Trophoblast cell (in vitro differentiated cells and primary cell): ENCODE measurements around the gene AP1S3.

Experiments used
- DNase-seq, 2 donors: peaks; one replicate each; pipeline ENCODE4 v3.0.0-alpha.2; 2016
- H2AFZ ChIP-seq: 2 replicates; pipeline ENCODE4 v1.6.1; 2013; ENCODE audit warnings: low read length, moderate library complexity, mild to moderate bottlenecking; ENCODE audit not compliant: insufficient read depth, poor library complexity
- H2AK5ac ChIP-seq: 2 replicates; pipeline ENCODE4 v1.6.1; 2013; ENCODE audit warnings: mild to moderate bottlenecking, low read length
- H2BK120ac ChIP-seq: 2 replicates; pipeline ENCODE4 v1.6.1; 2013; ENCODE audit warnings: low read length, mild to moderate bottlenecking, moderate library complexity; ENCODE audit not compliant: insufficient read depth, poor library complexity
- H2BK12ac ChIP-seq: 2 replicates; pipeline ENCODE4 v1.6.1; 2013; ENCODE audit warnings: mild to moderate bottlenecking, low read length, moderate library complexity
- H2BK5ac ChIP-seq: 2 replicates; pipeline ENCODE4 v1.6.1; 2013; ENCODE audit warnings: low read length, low read depth, moderate library complexity, mild to moderate bottlenecking; ENCODE audit not compliant: poor library complexity
- H3K14ac ChIP-seq: 2 replicates; pipeline ENCODE4 v1.6.1; 2013; ENCODE audit warnings: mild to moderate bottlenecking, low read length
- H3K18ac ChIP-seq: 2 replicates; pipeline ENCODE4 v1.6.1; 2013; ENCODE audit warnings: mild to moderate bottlenecking, low read length
- H3K23ac ChIP-seq: 2 replicates; pipeline ENCODE4 v1.6.1; 2013; ENCODE audit warnings: low read length
- H3K27ac ChIP-seq: 2 replicates; pipeline ENCODE4 v1.5.1; 2013; ENCODE audit warnings: low read depth, mild to moderate bottlenecking, inconsistent platforms, low read length, moderate library complexity
- H3K27me3 ChIP-seq: 2 replicates; pipeline ENCODE4 v1.6.1; 2013; ENCODE audit warnings: inconsistent platforms, mild to moderate bottlenecking, low read length, moderate library complexity; ENCODE audit not compliant: insufficient read depth
- H3K36me3 ChIP-seq, 2 experiments: 1 replicate in 1 of 2; 2 replicates in 1 of 2; pipeline ENCODE4 v1.6.1; 2013; ENCODE audit warnings: low read length in 2 of 2, mild to moderate bottlenecking in 2 of 2, moderate library complexity in 1 of 2; ENCODE audit not compliant: insufficient read depth in 2 of 2, control insufficient read depth in 1 of 2
- H3K4ac ChIP-seq: 2 replicates; pipeline ENCODE4 v1.6.1; 2013; ENCODE audit warnings: low read depth, mild to moderate bottlenecking, low read length, moderate library complexity
- H3K4me1 ChIP-seq, 2 experiments: 1 replicate in 1 of 2; 2 replicates in 1 of 2; pipeline ENCODE4 v1.6.1; 2013; ENCODE audit warnings: low read length in 2 of 2, mild to moderate bottlenecking in 2 of 2, moderate library complexity in 1 of 2; ENCODE audit not compliant: insufficient read depth in 2 of 2, control insufficient read depth in 1 of 2
- H3K4me2 ChIP-seq: 2 replicates; pipeline ENCODE4 v1.6.1; 2013; ENCODE audit warnings: inconsistent platforms, mild to moderate bottlenecking, low read length, moderate library complexity
- H3K4me3 ChIP-seq: 2 replicates; pipeline ENCODE4 v1.5.1; 2013; ENCODE audit warnings: mild to moderate bottlenecking, low read depth, low read length, inconsistent platforms
- H3K79me1 ChIP-seq: one replicate; pipeline ENCODE4 v1.6.1; 2013; ENCODE audit warnings: low read length
- H3K79me2 ChIP-seq: 2 replicates; pipeline ENCODE4 v1.6.1; 2013; ENCODE audit warnings: low read length, mild to moderate bottlenecking; ENCODE audit not compliant: control insufficient read depth, insufficient read depth, poor library complexity
- H3K9ac ChIP-seq: 2 replicates; pipeline ENCODE4 v1.6.1; 2013; ENCODE audit warnings: mild to moderate bottlenecking, low read length
- H3K9me3 ChIP-seq: 2 replicates; pipeline ENCODE4 v1.6.1; 2013; ENCODE audit warnings: low read depth, mild to moderate bottlenecking, control low read depth, inconsistent platforms, low read length; ENCODE audit not compliant: insufficient read depth
- H4K12ac ChIP-seq: 2 replicates; pipeline ENCODE4 v1.6.1; 2013; ENCODE audit warnings: low read depth, mild to moderate bottlenecking, low read length, moderate library complexity
- H4K8ac ChIP-seq: 2 replicates; pipeline ENCODE4 v1.6.1; 2013; ENCODE audit warnings: low read depth, mild to moderate bottlenecking, low read length, moderate library complexity
- H4K91ac ChIP-seq: one replicate; pipeline ENCODE4 v1.6.1; 2013; ENCODE audit warnings: low read depth, mild to moderate bottlenecking, low read length, moderate library complexity
- WGBS: extraction: QIAGEN DNeasy Blood & Tissue Kit; methylation state at CpG from one replicate; pipeline ENCODE4 v1.1.7; 2013; ENCODE audit warnings: missing lambda C conversion rate; ENCODE audit not compliant: insufficient read length, insufficient coverage; ENCODE audit errors: extremely low coverage; 5-methylcytosine and 5-hydroxymethylcytosine counted together

The AP1S3 gene

GRCh38 chr2:223784221-223784772 lies 53.1 kb downstream of the AP1S3 start:
- DNase-seq, result no peak
- no peak overlapping the region for H3K9ac ChIP-seq
- no CpG with 5 or more reads among the region's 5 CpGs for WGBS

DNA sequence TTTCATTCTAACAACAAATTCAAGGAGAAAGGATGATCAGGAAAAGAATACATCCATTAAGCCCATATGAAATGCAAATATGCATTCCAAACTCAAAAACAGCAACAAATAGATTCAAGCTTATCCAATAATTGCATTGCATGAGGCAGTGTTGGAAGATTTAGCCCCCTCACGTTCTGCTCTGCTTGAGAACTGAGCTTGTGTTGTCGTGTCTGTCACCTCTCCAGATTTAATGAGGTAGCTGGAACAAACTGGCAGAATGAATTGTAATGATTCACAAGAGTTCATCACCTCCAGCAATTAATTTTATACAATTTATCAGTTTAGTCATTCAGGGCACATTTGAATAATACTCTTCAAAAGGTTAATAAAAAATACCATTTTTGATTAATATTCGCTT lies 54.8 kb downstream of the AP1S3 start:
- H3K4me2 ChIP-seq, result no peak overlapping the region
- WGBS, result no CpG with 5 or more reads among the region's 3 CpGs
- H2BK120ac ChIP-seq, result no peak overlapping the region
- no peak overlapping the region for H4K8ac ChIP-seq
- H3K4me3 ChIP-seq, result no peak overlapping the region
- H3K36me3 ChIP-seq, result no peaks in the 10 kb centered on the region
- H2AK5ac ChIP-seq, result no peak overlapping the region
- H3K4me1 ChIP-seq, result peaks cover 2 to 6% of the 10 kb centered on the region in 2 experiments
- H3K4ac ChIP-seq, result no peak overlapping the region
- H3K79me1 ChIP-seq, result peaks cover 3% of the 10 kb centered on the region
- H2AFZ ChIP-seq, result no peak overlapping the region
- no peak overlapping the region for H4K91ac ChIP-seq
- no peak overlapping the region for H3K18ac ChIP-seq
- no peaks in the 10 kb centered on the region for H3K9me3 ChIP-seq
- H3K27ac ChIP-seq, result no peak overlapping the region
- H3K79me2 ChIP-seq, result peaks cover 1% of the 10 kb centered on the region
- H2BK5ac ChIP-seq, result no peak overlapping the region
- no peak overlapping the region for H3K9ac ChIP-seq
- no peak overlapping the region for H3K23ac ChIP-seq
- DNase-seq, result no peak
- no peak overlapping the region for H2BK12ac ChIP-seq
- H3K14ac ChIP-seq, result no peak overlapping the region
- no peaks in the 10 kb centered on the region for H3K27me3 ChIP-seq
- no peak overlapping the region for H4K12ac ChIP-seq

More at GRCh38 chr2:223784221-223784772, 53.1 kb downstream of the AP1S3 start:
- Histone ChIP-seq H3K23ac (no peak overlapping the region), H3K4me1 (peaks cover 2 to 3% of the 10 kb centered on the region in 2 experiments), H3K14ac (no peak overlapping the region), H3K36me3 (no peaks in the 10 kb centered on the region), H2AK5ac (no peak overlapping the region), H2BK120ac (no peak overlapping the region), H4K12ac (no peak overlapping the region), H3K27me3 (no peaks in the 10 kb centered on the region), H3K4me3 (no peak overlapping the region), H3K18ac (no peak overlapping the region), H3K27ac (no peak overlapping the region), H2BK12ac (peak overlapping the region; percentile 39), H3K4ac (no peak overlapping the region), H3K9me3 (no peaks in the 10 kb centered on the region), H2AFZ (no peak overlapping the region), H4K91ac (no peak overlapping the region), H3K79me2 (no peaks in the 10 kb centered on the region), H3K4me2 (no peak overlapping the region), H3K79me1 (peaks cover 5% of the 10 kb centered on the region), H4K8ac (peak overlapping the region; percentile 43), H2BK5ac (no peak overlapping the region)

- H3K27me3 ChIP-seq, result no peaks in the 10 kb centered on the region
- no peak overlapping the region for H2BK12ac ChIP-seq
- H4K91ac ChIP-seq, result no peak overlapping the region
- no peak overlapping the region for H4K12ac ChIP-seq
- no peaks in the 10 kb centered on the region for H3K36me3 ChIP-seq
- H3K4me3 ChIP-seq, result no peak overlapping the region
- H3K18ac ChIP-seq, result no peak overlapping the region
- H3K79me2 ChIP-seq, result peaks cover 1% of the 10 kb centered on the region
- H3K23ac ChIP-seq, result no peak overlapping the region
- no peak overlapping the region for H2AFZ ChIP-seq
- no peak overlapping the region for H3K14ac ChIP-seq
- H3K9ac ChIP-seq, result no peak overlapping the region
- no peak overlapping the region for H2BK5ac ChIP-seq
- no peak overlapping the region for H3K27ac ChIP-seq
- no peak overlapping the region for H2AK5ac ChIP-seq
- no peak overlapping the region for H2BK120ac ChIP-seq
- peaks cover 3% of the 10 kb centered on the region for H3K79me1 ChIP-seq
- H4K8ac ChIP-seq, result no peak overlapping the region
- H3K4ac ChIP-seq, result no peak overlapping the region
- peaks cover 7 to 10% of the 10 kb centered on the region in 2 experiments for H3K4me1 ChIP-seq
- no peak overlapping the region for H3K4me2 ChIP-seq
- DNase-seq, result no peak
- H3K9me3 ChIP-seq, result no peaks in the 10 kb centered on the region
- no CpG with 5 or more reads among the region's 3 CpGs for WGBS
Observed at GRCh38 chr2:223781560-223781959, 55.8 kb downstream of the AP1S3 start.

DNA sequence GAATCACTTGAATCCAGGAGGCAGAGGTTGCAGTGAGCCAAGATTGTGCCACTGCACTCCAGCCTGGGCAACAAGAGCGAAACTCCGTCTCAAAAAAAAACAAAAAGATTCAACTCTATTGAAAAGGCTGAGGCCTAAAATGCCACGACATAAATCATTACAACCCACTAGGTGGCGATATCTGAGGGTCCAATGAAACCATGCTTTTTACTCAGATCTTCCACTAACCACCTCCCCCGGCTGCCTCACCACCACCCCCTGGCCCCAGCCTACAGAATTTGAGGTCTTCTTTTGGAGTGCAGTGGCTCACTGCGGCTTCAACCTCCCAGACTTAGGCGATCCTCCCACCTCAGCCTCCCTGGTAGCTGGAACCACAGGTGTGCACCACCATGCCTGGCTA lies 57.5 kb downstream of the AP1S3 start:
- Histone ChIP-seq H3K79me1 (peaks cover 3% of the 10 kb centered on the region), H2AFZ (no peak overlapping the region), H3K79me2 (peaks cover 1% of the 10 kb centered on the region), H2BK12ac (no peak overlapping the region), H3K18ac (no peak overlapping the region), H3K27ac (no peak overlapping the region), H3K4me1 (peaks cover 7 to 10% of the 10 kb centered on the region in 2 experiments), H3K27me3 (no peaks in the 10 kb centered on the region), H4K91ac (no peak overlapping the region), H3K4ac (no peak overlapping the region), H2BK5ac (no peak overlapping the region), H3K14ac (no peak overlapping the region), H3K9me3 (no peaks in the 10 kb centered on the region), H4K8ac (no peak overlapping the region), H3K4me2 (no peak overlapping the region), H2AK5ac (no peak overlapping the region), H3K4me3 (no peak overlapping the region), H3K9ac (no peak overlapping the region), H4K12ac (no peak overlapping the region), H3K36me3 (no peaks in the 10 kb centered on the region), H2BK120ac (no peak overlapping the region), H3K23ac (no peak overlapping the region)
- no CpG with 5 or more reads among the region's 7 CpGs for WGBS
- DNase-seq, result peak; percentile 13 to 64
